GM10847 (cell line): ENCODE measurements around the gene TTYH3.

Experiments used
- POLR2A ChIP-seq: IDR thresholded peaks from 2 replicates; pipeline ENCODE4 v1.6.1; 2011; ENCODE audit not compliant: insufficient read length; ENCODE audit errors: extremely low read depth

The TTYH3 gene

GRCh38 chr7:2635810-2636701 lies 4.3 kb downstream of the TTYH3 start:
- no peak for TF ChIP-seq POLR2A

- TF ChIP-seq POLR2A, result no peak
These were observed 5.3 kb downstream of the TTYH3 start for GRCh38 chr7:2637066-2637471.

DNA sequence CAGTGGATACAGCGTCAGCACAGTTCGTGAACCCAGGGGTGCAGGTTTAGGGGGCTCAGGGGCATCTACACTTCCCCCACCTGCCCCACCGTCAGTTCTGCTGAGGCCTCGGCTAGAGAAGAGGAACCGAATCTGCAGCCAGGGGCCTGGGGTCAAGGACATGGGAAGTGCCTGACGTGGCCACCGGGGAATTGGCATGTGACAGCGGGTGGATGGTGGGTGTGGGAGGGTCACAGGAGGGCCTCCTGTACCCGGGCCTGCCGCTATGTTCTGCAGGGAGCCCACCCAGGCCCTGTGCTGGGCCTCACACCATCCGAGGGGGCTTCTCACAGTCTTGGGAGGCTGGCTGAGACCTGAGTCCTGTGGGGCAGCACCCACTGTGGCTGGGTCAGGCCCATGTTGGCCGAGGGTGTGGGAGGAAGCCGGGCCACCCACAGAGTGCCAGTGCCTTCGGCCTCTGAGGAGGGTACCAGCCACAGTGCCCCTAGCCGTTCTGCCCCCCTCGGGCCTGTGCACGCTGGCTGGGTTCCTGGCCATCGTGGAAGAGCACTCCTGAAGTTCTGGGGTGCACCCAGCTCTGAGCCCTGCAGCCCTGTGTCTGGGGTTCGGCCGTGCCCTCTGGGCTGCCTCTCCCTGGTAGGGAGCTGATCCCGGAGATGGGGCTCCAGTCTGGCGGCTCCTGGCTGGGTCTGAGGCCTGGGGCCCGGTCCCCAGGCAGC lies 5.9 kb downstream of the TTYH3 start:
- no peak for TF ChIP-seq POLR2A

GRCh38 chr7:2638224-2638991 lies 6.6 kb downstream of the TTYH3 start:
- no peak for TF ChIP-seq POLR2A

DNA sequence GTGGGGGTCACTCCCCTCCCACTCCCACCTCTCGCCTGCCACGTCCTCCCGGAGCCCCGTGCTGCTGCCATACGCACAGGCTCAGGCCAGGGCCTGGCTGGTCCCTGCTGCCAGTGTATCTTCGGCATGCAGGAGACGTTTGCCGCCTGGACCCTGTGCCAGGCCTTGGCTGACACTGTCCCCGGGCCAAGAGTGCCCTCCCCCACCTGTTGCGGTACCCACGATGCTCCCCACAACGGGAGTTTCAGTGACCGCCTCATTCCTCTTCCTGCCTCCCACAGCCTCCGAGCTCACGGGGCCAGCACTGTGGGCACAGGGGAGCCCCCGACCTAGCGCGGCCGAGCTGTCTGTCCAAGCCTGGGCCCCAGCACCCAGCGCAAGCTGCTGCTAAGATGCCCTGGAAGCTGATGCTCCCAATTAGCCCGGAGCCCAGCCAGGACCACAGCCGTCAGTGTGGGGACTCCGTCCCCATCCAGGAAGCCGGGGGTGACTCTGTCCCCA lies 7.4 kb downstream of the TTYH3 start:
- TF ChIP-seq POLR2A, result no peak

DNA sequence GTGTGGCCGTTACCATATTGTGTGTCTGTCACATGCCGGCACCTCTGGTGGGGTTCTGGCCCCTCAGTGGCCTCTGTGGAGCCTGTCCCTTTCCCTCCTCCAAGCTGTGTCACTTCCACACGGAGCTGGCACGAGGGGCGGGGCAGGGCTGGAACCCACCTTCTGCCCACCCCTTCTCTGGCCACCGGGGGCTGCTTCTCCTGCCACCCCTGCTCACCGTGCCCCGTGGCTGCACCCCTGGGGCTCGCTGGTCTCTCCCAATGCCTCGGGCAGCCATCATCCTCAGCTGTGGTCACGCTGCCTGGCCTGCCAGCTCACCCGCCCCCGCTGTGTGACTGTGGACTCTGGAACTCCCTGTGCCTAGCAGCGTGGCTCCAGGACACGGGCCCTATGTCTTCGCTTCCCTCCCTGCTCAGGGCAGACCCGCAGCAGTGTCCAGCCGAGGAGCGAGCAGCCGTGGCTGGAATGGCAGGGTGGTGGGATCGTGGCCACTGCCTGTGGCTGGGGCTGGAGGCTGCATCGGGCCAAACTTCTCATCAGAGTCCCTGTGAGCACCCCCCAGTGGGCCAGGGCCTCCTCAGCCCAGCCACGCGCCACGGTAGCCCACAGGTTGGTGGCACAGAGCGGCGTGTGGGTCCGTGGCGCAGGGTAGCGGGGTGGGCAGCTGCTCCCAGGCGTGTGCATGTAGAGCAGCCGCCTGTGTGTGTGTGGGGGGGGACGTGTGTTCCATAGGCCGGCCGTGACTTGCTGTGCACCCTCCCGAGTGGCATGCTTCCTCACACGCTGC lies 8.1 kb downstream of the TTYH3 start:
- TF ChIP-seq POLR2A, result no peak

GRCh38 chr7:2640482-2640830 lies 8.7 kb downstream of the TTYH3 start:
- no peak for TF ChIP-seq POLR2A

- TF ChIP-seq POLR2A, result no peak
These were observed 9.1 kb downstream of the TTYH3 start for GRCh38 chr7:2640846-2641316.

DNA sequence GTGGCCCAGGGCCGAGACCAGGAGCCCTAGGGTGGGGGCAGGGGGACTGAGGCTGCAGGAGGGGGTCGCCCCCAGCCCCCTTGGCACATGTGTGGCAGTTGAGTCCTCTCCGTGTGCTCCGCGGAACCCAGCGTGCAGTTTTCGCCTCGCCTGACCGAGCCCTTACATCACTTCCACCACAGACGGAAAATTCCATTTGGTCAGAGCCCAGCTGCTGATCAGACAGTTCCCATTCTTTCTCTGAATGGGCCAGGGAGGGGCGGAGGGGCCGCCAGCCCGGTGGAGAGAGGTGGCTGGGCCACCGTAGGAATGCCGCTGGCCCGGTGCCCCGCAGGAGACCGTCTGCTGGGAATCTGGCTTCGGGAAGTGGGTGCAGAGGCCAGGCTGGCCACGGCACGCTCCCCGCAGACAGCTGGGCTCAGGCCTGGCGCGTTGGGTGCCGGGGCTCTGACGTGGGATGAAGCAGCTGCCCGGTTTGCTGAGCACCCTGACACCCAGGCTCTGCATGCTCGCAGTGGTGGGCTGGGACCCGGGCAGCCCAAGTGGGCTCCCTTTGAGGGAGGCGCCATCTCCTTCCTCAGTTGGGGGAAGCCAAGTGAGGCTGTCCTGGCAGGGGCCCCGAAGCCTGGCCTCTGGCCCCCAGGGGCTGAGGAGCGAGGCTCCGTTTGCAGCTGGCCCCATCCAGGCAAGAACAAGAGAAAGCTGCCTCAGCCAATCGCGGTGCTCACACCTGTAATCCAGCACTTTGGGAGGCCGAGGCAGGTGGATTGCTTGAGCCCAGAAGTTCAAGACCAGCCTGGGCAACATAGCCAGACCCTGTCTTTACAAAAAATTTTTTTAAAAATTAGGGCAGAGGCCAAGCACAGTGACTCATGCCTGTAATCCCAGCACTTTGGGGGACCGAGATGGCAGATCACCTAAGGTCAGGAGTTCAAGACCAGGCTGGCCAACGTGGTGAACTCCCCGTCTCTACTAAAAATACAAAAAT lies 9.9 kb downstream of the TTYH3 start:
- no peak for TF ChIP-seq POLR2A

- no peak for TF ChIP-seq POLR2A
These were observed 11.8 kb downstream of the TTYH3 start for GRCh38 chr7:2643386-2644219.

DNA sequence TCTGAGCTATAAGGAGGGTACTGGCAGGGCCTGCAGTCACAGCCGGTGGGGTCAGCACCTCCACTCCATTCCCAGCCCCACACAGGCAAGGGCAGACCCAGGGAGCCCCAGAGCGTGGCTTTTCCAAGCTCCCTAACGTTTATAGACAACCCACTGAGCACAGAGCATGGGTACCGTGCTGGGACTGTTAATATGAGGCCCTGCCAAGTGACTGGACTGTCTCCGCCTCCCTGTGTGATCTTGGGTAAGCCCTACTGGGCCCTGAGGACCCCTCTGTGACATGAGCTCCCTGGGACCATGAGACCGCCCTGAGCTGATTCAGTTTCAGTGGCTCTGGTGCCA lies 12.4 kb downstream of the TTYH3 start:
- no peak for TF ChIP-seq POLR2A

DNA sequence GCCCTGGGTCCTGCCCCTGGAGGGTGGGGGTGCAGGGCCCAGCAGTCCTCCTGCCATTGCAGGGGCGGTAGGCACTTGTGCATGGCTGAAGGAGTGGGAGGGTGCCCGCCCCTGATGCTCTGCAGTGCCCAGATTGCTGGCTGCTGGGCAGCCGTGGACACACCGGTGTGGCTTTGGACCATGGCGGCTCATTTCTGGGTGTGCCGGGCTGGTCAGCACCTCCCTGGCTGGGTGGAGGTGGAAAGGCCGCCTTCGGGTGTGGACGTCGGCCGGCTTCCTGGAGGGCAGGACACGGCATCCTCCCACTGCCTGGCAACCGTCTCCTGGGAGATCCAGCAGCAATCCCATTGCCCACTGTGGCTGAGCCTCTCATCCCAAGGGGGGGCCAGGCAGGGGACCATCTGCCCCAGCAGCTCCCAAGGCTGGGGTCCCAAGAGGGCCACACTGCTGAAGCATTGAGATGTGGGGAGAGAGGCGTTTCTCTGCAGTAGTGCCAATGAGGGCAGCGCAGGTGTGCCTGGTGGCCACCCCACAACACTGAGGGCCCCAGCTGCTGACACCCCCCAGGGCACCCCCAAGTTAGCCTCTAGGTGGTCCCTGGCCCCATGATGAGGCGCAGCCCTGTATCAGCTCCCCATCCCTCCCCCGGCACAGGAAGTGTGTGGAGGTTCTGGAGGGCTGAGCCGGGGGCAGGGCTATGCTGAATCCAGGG lies 12.9 kb downstream of the TTYH3 start:
- no peak for TF ChIP-seq POLR2A
